Measurements from ENCODE around the gene NOSIP. TPM values are rescaled to one million over a fixed set of nuclear protein-coding genes. Genes with fewer than 3 reads are reported as not detected.

Gene NOSIP
- total and polyA plus RNA-seq, 2 of the 4 experiments (the other 2 are of a cell fraction), result 118 to 138 TPM

DNA sequence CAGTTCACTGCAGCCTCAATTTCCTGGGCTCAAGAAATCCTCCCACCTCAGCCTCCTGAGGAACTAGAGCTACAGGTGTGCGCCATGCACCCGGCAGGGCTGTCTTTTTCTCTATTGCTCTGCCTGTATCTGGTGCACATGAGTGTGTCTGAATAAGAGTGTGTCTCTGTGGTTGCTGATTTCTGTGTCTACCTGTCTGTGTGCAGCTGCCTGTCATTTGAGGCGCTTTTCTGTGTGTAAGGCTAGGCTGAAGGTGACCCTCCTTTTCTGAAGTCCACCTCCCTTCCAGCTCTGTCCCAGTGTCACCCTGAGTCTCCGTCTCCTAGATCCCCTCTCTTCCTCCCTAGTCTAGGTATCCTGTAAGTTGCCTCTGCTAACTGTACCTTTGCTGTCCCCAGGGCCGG, 9.1 kb upstream of the NOSIP start:
- Histone ChIP-seq H3K9me3 (ENCODE audit: control insufficient read depth, insufficient read depth, low read length) (no peaks in the 10 kb centered on the region), H2AK5ac (ENCODE audit: low read depth, low read length) (peak overlapping the region; percentile 48; the same call in 1 of the 2 replicates), H4K5ac (ENCODE audit: low read depth, low read length) (peak overlapping the region; percentile 51; the same call in 1 of the 2 replicates), H4K8ac (ENCODE audit: low read depth in 2 of 2, low read length in 2 of 2) (peak overlapping the region in 1 of 2 experiments; percentile 54; a peak in 1 of 4 replicates), H3K79me1 (ENCODE audit: low read depth in 1 of 2, low read length in 2 of 2) (peaks cover 6 to 27% of the 10 kb centered on the region in 2 experiments; a peak in 3 of 4 replicates), H3K14ac (replicated peaks; ENCODE audit: low read depth, low read length) (no peak overlapping the region), H3K4me1 (ENCODE audit: control insufficient read depth, insufficient read depth, low read length) (peaks cover 7% of the 10 kb centered on the region; the same call in 1 of the 2 replicates), H2BK15ac (ENCODE audit: low read depth, low read length) (no peak overlapping the region), H3K56ac (ENCODE audit: extremely low read depth, insufficient read depth, low read length) (no peak overlapping the region), H2AFZ (replicated peaks; ENCODE audit: low read length, poor library complexity) (peak overlapping the region; percentile 74), H3K23ac (ENCODE audit: low read depth, low read length) (no peak overlapping the region), H3K4me2 (ENCODE audit: low read depth, low read length) (no peak overlapping the region), H2BK5ac (ENCODE audit: low read depth, low read length, poor library complexity, severe bottlenecking) (no peak overlapping the region), H3K4me3 (ENCODE audit: insufficient read depth, low read depth, low read length) (no peak overlapping the region), H3K27me3 (ENCODE audit: control insufficient read depth, insufficient read depth, low read length) (no peaks in the 10 kb centered on the region), H3K18ac (ENCODE audit: low read depth, low read length) (no peak overlapping the region), H3K4ac (ENCODE audit: low read depth, low read length) (no peak overlapping the region), H2AK9ac (replicated peaks; ENCODE audit: low read depth, low read length, poor library complexity) (peak overlapping the region; percentile 44), H4K20me1 (ENCODE audit: insufficient read depth, low read length) (peaks cover 25% of the 10 kb centered on the region), H3K36me3 (ENCODE audit: control insufficient read depth, insufficient read depth, low read length) (peaks cover 7% of the 10 kb centered on the region), H4K91ac (ENCODE audit: insufficient read depth, low read depth, low read length) (no peak overlapping the region), H3K9me1 (ENCODE audit: insufficient read depth, low read length) (no peaks in the 10 kb centered on the region), H3K27ac (ENCODE audit: insufficient read depth, low read length) (no peak overlapping the region), H2BK20ac (ENCODE audit: low read depth, low read length) (peak overlapping the region; percentile 9; the same call in 1 of the 2 replicates), H3K9ac (ENCODE audit: low read depth, low read length) (no peak overlapping the region), H2BK120ac (ENCODE audit: low read depth, low read length) (no peak overlapping the region)
- 67% methylated on average over 1 of the region's 5 CpGs; no CpG with 5 or more reads in 1 of the 2 experiments for WGBS, 2 experiments (ENCODE audit: extremely low coverage in 2 of 2, insufficient read length in 1 of 2)
- ChIA-PET CTCF (interaction anchor here (2.1 kb wide), 1 partner anchor 19 kb away, joined by 7 read pairs; no protein-coding TSS in a partner anchor), POLR2A (ENCODE audit: unreplicated experiment) (no interaction called here)
- TF ChIP-seq, protein P1, sequence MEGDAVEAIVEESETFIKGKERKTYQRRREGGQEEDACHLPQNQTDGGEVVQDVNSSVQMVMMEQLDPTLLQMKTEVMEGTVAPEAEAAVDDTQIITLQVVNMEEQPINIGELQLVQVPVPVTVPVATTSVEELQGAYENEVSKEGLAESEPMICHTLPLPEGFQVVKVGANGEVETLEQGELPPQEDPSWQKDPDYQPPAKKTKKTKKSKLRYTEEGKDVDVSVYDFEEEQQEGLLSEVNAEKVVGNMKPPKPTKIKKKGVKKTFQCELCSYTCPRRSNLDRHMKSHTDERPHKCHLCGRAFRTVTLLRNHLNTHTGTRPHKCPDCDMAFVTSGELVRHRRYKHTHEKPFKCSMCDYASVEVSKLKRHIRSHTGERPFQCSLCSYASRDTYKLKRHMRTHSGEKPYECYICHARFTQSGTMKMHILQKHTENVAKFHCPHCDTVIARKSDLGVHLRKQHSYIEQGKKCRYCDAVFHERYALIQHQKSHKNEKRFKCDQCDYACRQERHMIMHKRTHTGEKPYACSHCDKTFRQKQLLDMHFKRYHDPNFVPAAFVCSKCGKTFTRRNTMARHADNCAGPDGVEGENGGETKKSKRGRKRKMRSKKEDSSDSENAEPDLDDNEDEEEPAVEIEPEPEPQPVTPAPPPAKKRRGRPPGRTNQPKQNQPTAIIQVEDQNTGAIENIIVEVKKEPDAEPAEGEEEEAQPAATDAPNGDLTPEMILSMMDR (conservative IDR thresholded peaks at IDR 0.05; ENCODE audit: low read depth, low read length), result no peak
- TF ChIP-seq NFE2L2 (IDR thresholded peaks at IDR 0.05; ENCODE audit: low read depth, low read length), result no peak
- TF ChIP-seq CEBPB (IDR thresholded peaks at IDR 0.05; ENCODE audit: low read depth, low read length), result no peak
- no peak for TF ChIP-seq CHD1 (IDR thresholded peaks at IDR 0.05; ENCODE audit: low read depth, low read length)
- no peak for TF ChIP-seq MAFK (IDR thresholded peaks at IDR 0.05; ENCODE audit: low read depth, low read length)
- no peak for TF ChIP-seq POLR2A (IDR thresholded peaks at IDR 0.05; ENCODE audit: low read depth, low read length)
- TF ChIP-seq, protein P2, sequence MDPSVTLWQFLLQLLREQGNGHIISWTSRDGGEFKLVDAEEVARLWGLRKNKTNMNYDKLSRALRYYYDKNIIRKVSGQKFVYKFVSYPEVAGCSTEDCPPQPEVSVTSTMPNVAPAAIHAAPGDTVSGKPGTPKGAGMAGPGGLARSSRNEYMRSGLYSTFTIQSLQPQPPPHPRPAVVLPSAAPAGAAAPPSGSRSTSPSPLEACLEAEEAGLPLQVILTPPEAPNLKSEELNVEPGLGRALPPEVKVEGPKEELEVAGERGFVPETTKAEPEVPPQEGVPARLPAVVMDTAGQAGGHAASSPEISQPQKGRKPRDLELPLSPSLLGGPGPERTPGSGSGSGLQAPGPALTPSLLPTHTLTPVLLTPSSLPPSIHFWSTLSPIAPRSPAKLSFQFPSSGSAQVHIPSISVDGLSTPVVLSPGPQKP (IDR thresholded peaks at IDR 0.05; ENCODE audit: borderline replicate concordance, low read depth, low read length), result no peak
- no peak for TF ChIP-seq RFX5 (IDR thresholded peaks at IDR 0.05; ENCODE audit: low read depth, low read length)
- no peak for TF ChIP-seq FOS (IDR thresholded peaks at IDR 0.05; ENCODE audit: low read depth, low read length)
- no peak for TF ChIP-seq MAZ (IDR thresholded peaks at IDR 0.05; ENCODE audit: borderline replicate concordance, low read depth, low read length)
- TF ChIP-seq MXI1 (IDR thresholded peaks at IDR 0.05; ENCODE audit: borderline replicate concordance, low read depth, low read length), result no peak
- TF ChIP-seq BHLHE40 (IDR thresholded peaks at IDR 0.05; ENCODE audit: low read depth, low read length), result no peak
- no peak for TF ChIP-seq SMC3 (IDR thresholded peaks at IDR 0.05; ENCODE audit: low read depth, low read length)
- TF ChIP-seq, protein P3, sequence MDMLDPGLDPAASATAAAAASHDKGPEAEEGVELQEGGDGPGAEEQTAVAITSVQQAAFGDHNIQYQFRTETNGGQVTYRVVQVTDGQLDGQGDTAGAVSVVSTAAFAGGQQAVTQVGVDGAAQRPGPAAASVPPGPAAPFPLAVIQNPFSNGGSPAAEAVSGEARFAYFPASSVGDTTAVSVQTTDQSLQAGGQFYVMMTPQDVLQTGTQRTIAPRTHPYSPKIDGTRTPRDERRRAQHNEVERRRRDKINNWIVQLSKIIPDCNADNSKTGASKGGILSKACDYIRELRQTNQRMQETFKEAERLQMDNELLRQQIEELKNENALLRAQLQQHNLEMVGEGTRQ (IDR thresholded peaks at IDR 0.05; ENCODE audit: low read depth, low read length), result no peak
- TF ChIP-seq RAD21 (IDR thresholded peaks at IDR 0.05; ENCODE audit: low read length), result no peak
- no peak for TF ChIP-seq RCOR1 (IDR thresholded peaks at IDR 0.05; ENCODE audit: insufficient replicate concordance, low read length)
- intact Hi-C loops (cut with micrococcal nuclease) (no loop called here), in situ Hi-C loops (cut with MboI; ENCODE audit: low sequenced_read_pairs) (no loop called here), dilution Hi-C loops (cut with HindIII; ENCODE audit: low sequenced_read_pairs, unreplicated experiment) (no loop called here)
- no TSS peak for BruUV-seq (replicated peaks)
- ATAC-seq (ENCODE audit: low read depth) (no peak), DNase-seq (no peak)

Data from IMR-90 (cell line).